GM18498 (cell line): ENCODE results near the gene MMP14.
"Not testable (repeated sequence)": the region's sequence is repeated elsewhere in the genome, so short reads cannot be mapped to it uniquely, and the experiment has no call there.

Experiments used
- ATAC-seq: cut with Tn5 transposase; IDR thresholded peaks from one replicate; pipeline ENCODE4 v1.9.1; 2021; ENCODE audit warnings: mild to moderate bottlenecking, moderate library complexity; ENCODE audit not compliant: unreplicated experiment

MMP14 gene

GRCh38 chr14:22836301-22837113 is at the start of gene MMP14:
MMP14 (plus strand) TSS chr14:22836585; CDS start chr14:22836818, 233 bp downstream.
- ATAC-seq = no peak

DNA sequence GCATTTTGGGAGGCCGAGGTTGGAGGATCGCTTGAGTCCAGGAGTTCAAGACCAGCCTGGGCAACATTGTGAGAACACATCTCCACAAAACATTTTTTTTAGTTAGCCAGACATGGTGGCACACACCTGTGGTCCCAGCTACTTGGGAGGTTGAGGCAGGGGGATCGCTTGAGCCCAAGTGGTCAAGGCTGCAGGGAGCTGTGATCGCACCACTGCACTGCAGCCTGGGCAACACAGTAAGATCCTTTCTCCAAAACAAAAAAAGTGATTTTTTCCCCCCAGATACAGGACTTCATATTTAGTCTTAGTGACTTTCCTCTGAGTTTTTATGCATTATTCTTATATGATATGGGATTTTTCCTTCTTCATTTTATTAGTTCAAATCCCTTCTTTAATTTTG is 49.7 kb upstream of the MMP14 start:
- ATAC-seq = no peak

GRCh38 chr14:22791301-22791700 is 45.1 kb upstream of the MMP14 start:
- ATAC-seq = no peak

- no peak for ATAC-seq
Observed at GRCh38 chr14:22792158-22792557, 44.2 kb upstream of the MMP14 start.

GRCh38 chr14:22793550-22793949 is 42.8 kb upstream of the MMP14 start:
- ATAC-seq = not testable (repeated sequence)

DNA sequence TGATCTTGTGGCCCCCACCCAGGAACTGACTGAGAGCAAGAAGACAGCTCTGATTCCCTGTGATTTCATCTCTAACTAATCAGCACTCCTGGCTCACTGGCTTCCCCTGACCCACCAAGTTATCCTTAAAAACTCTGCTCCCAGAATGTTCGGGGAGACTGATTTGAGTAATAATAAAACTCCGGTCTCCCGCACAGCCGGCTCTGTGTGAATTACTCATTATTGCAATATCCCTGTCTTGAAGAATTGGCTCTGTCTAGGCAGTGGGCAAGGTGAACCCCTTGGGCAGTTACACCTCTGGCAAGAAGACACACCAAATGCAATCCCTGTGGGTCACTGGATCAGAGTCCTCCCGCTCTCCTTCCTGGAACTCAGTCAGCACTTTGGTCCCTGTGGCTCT is 42.4 kb upstream of the MMP14 start:
- ATAC-seq = no peak

DNA sequence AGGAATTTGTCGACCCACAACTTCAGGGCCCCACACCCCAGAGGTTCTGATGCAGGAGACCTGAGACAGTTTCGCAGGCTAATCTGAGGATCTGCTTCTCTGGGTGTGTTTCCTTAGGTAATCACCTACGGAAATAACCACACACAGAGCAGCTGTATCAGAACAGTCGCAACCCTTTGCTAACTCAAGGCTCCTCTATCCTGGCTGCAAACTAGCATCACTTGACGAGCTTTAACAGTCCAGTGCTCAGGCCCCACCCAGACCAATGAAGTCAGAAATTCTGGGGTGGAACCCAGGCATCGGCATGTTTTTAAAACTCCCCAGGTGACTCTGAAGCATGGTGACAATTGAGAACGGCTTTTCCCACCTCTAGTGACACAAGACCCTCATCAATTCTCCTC is 41.8 kb upstream of the MMP14 start:
- peak; percentile 42 for ATAC-seq

DNA sequence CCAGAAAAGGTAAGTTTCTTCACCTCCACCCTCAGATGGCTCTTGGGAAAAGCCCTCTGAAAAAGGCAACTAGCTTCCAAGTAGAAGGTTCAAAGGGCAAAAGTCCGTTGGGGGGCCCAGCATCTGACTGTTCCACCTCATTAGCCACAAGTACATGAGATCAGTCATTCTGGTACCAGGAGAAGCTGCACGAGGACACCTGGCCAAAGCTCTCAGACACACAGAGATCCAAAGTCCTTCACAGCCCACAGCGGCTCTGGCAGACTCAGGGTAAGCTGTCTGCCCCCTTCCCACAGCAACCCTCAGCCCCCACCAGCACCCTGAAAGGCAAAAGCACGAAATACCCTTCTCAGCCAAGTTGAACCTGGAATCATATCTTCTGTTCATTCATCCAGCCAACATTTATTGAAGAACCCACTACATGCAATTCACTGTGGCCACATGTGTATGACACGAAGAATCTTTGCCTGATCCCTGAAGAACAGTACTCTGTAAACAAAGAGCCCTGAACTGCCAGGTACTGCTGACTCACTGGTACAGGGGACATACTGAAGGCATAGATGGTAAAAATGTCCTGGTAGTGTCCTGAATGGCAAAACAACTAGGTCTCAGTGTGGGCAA is 40.2 kb upstream of the MMP14 start:
- peak; percentile 58 for ATAC-seq

DNA sequence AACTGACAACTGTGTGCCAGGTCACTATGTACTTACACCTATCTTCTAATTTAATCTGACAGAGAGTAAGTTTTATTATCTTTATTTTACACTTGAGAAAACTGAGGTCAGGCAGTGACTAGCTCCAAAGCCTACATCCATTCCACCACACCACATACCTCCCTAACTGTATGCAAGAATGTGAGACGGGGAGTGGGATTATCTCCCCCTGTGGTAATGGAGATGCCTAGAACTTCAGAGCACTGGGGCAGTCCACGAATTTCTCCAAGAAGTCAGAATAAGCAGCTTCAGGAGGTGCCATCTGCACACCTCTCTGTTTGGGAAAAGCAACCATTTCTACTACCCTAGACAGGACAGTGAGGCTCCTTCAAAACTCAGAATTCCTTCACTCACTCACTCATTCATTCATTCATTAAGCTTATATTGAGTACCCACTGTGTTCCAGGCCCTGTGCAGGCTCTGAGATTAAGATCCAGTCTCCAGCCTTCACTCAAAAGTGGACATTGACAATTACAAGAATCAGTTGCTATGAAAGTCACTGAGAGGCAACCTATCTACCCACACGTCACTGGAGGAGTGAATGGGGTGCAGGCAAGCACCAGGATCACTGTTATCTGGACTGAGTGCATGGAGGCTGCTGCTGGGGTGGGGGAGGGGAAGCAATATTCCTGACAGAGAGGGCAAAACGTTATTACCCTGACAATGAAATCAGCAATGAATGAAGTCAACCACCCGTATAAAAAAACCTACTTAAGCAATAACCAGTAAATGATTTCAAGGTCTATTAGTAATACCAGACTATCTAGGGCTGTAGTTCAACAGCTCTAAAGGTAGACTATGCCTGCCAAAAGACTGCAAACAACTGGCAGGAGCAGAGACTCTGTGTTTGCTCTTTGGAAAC is 39.1 kb upstream of the MMP14 start:
- ATAC-seq = no peak

DNA sequence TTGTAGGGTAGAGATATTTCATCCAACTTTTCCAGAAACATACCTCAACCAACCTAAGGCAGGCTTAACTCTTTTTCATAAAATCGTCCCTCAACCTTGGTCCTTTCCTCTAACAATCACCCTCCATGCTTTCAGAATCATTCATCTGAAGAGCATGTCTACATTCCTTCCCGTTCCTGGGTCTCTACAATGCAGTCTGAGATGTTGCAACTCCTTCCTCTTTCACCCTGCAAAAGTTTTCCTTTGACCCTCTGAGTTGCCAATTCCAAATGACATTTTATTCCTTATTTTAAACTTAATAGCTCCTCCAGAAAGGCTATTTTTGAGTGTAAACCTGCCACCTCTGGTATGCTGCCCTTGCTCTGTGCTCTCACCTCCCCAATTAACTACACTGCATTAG is 37.9 kb upstream of the MMP14 start:
- ATAC-seq = no peak

DNA sequence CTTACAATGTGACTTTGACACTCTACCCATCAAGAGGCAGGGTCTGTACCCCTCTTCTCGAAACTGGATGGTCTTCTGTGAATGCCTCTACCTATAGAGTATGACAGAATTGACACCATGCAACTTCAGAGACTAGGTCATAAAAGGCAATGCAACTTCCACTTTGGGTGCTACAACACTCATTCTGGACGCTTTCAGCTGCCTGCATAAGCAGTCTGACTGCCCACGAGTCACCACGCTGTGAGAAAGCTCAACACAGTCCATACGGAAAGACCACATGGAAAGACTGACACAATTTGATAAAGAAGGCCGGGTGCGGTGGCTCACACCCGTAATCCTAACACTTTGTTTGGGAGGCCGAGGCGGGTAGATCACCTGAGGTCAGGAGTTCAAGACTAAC is 36.0 kb upstream of the MMP14 start:
- no peak for ATAC-seq

DNA sequence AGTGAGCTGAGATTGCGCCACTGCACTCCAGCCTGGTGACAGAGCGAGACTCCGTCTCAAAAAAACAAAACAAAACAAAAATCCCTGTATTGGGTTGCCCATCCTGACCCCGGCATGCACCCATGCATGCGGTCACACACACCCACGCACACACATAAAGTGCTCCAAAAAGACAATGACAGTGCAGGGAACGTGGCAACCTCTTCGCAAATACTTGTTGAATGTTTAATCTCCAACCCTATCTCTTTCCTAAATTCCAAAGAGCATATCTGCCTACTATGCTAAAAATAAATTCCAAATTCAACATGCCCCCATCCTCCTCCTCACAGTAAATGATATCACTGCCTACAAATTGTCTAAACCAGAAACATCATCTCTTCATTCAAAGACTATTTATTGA is 34.7 kb upstream of the MMP14 start:
- no peak for ATAC-seq

- no peak for ATAC-seq
Observed at GRCh38 chr14:22802860-22803686, 33.3 kb upstream of the MMP14 start.

DNA sequence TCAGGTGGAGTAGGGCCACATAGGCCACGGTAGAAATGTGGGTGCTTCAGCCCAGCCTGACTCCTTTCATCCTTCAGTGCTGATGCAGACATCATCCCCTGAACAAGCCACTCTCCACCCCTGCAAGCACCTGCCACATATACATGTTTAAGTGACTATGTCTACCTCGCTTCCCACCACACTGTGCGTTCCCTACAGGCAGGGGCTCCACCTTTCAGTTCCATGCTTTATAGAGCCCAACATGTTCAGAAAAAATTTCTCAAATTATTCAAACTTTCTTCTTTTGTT is 32.8 kb upstream of the MMP14 start:
- no peak for ATAC-seq

- not testable (repeated sequence) for ATAC-seq
Observed at GRCh38 chr14:22805235-22805634, 31.1 kb upstream of the MMP14 start.

DNA sequence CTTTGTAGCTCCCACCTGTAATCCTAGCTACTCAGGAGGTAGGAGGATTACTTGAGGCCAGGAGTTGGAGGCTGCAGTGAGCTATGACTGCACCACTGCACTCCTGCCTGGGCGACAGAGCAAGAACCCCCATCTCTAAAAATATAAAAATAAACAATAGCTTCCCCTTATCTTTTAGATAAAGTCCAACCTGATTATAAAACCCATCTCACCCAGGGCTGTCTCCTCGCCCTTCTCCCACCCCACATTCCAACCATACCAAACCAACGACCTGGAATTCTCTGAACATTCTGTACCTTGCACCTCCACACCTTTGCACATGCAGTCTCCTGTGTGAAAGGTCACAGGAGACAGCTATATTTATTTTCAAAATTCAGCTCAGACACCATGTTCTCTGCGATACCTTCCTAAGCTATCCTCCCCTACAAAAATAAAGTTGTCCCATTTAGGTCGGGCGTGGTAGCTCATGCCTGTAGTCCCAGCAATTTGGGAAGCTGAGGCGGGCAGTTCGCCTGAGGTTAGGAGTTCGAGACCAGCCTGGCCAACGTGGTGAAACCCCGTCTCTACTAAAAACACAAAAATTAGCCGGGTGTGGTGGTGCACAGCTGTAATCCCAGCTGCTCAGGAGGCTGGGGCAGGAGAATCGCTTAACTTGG is 28.8 kb upstream of the MMP14 start:
- no peak for ATAC-seq

- no peak for ATAC-seq
Observed at GRCh38 chr14:22808388-22809209, 27.8 kb upstream of the MMP14 start.

DNA sequence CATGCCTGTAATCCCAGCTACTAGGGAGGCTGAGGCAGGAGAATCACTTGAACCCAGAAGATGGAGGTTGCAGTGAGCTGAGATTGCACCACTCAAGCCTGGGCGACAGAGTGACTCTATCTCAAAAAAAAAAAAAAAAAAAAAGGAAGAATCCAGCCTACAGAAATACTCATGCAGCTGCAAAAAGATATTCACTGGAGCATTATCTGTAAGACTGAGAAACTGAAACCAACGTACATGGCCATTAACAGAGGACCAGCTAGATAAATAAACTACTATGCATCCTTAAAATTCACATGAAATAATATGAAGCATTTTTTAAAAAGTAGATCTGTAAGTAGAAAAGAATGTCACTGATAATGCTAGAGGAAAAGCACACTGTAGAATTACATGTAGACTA is 24.7 kb upstream of the MMP14 start:
- no peak for ATAC-seq

DNA sequence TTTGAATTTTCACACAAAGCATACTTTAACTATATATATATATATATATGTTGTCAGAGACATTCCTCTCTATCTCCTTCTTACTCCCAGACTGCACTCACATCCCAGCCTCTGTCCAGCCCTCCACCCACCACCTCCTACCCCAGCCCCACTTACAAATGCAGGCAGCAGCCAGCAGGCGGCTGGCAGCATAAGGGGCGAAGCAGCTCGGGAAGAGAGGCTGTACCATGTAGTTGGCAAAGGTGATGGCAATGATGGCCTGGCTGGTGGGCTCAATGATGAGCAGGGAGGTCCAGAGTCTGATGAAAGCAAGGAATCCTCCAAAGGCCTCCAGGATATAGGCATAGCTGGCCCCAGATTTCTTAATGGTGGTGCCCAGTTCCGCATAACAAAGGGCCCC is 23.6 kb upstream of the MMP14 start:
- no peak for ATAC-seq

GRCh38 chr14:22813145-22813544 is 23.2 kb upstream of the MMP14 start:
- no peak for ATAC-seq
